Liver (tissue), 4 donors: Measurements from ENCODE around the gene GABRA5. TPM values are rescaled to one million over a fixed set of nuclear protein-coding genes. Genes with fewer than 3 reads are reported as not detected.

ENCODE experiments used
- polyA plus RNA-seq, 2 donors: library from polyadenylated mRNA; stranded (reverse) in 1 of 2; unstranded in 1 of 2; fragments of 200-250 nt in 1 of 2; fragments of >200 nt in 1 of 2; fragmentation: Nextera tagmentation in 1 of 2; extraction: Ambion mirVana in 1 of 2; gene quantifications; one replicate each; pipeline versions ENCODE4 v1.2.1 to v1.2.3, GENCODE V29; 2013 to 2015
- total RNA-seq, 2 donors: library from RNA; depleted of rRNA; stranded (reverse); fragments of >200 nt; gene quantifications; one replicate each; pipeline ENCODE4 v1.2.3, GENCODE V29; 2014
- donor health status: healthy.
- donor health status: healthy.
- donor health status: healthy.

The GABRA5 gene
- total and polyA plus RNA-seq, 4 donors, result not detected

Other genes starting within 250 kb of the GABRA5 start
- 1 to 10 TPM in 1 of 2 donors, under 1 TPM in 1; 0.09 to 1.2 TPM for gene GABRB3, start 94.0 kb upstream of the GABRA5 start, total RNA-seq
- under 1 TPM; 0.38 to 0.63 TPM for gene GABRB3, start 94.0 kb upstream of the GABRA5 start, polyA plus RNA-seq
- under 1 TPM in 1 of 2 donors, not detected in 1; 0.19 TPM for gene GABRG3, start 104.1 kb downstream of the GABRA5 start, total RNA-seq
- gene GABRG3, start 104.1 kb downstream of the GABRA5 start, polyA plus RNA-seq, result under 1 TPM in 1 of 2 donors, not detected in 1; 0.02 TPM